Embryonic facial prominence (tissue), 1 donor: ENCODE data around the gene UBXN7.
"Not testable (repeated sequence)": the region's sequence is repeated elsewhere in the genome, so short reads cannot be mapped to it uniquely, and the experiment has no call there.

ENCODE experiments used
- DNase-seq: peaks from one replicate; pipeline ENCODE4 v3.0.0-alpha.2; 2016; ENCODE audit errors: extremely low spot score

Gene UBXN7

DNA sequence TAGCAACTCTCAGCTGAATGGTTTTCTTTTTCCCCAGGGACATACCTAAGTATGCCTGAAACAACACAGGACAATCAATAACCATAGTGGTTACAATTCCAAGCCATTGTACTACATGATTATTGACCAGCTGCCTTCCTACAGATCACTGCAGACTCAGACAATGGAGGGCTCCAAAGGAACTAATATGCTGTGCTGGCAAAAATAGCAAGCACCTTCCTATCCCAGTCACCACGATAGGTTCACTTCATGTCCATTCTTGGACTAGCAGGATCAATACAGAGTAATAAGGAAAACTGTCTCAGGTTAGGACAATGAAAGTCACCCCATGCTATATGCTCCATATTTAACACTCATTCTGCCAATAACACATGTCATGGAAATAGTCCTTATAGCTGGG, 76.6 kb downstream of the UBXN7 start:
- no peak for DNase-seq

DNA sequence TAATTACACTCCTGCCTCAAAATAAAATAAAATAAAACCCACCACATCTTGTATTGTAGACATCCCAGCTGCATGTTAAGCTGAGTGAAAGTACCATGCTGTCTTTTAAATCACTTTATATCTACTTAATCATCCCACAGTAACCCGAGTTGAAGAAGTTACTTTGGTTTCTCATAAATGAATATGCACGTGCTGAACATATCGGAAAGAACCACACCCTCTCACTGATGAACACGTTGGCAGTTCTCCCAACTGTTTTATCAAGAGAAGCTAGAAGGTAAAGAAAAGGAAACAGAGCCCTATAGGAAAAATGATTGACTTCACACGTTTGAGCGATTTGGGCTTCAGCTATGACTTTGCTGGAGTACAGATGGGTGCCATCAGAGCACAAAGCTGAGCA, 78.1 kb downstream of the UBXN7 start:
- DNase-seq = no peak

DNA sequence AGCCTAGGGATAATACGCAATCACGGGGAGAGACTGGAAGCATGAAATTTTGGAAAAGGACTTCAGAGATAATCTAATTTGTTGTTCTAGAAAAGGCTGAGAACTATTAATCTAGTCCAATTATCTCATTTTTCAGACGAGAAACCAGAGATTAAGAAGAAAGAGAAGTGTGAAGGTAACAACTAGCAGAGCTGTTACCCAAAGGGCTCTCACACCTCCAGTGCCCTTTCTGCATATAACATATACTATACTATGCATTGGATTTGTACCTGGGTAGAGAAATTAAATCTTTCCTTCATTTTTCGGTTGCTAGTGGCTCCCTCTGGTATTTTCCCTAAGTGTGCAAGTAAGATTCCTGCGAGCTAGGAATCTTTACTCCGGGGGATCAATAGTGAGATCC, 80.7 kb downstream of the UBXN7 start:
- DNase-seq = no peak

DNA sequence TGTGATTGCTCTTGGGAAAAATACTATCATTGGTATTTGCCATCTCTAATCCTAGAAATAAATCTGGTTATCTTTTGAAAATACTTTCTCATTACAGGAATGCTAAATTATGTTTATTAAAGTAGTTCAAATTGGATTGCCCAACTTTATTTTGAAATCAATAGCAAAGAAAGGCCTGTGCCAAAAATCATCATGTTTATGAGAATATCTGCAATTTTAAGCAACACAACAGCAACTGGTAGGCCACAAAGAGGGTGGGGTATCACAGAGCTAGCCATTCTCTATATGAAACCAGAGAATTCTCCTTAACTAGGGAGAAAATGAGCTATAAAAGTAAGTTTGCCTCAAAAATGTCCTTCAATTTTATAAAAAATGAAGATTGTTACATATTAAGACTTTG, 82.2 kb downstream of the UBXN7 start:
- no peak for DNase-seq

DNA sequence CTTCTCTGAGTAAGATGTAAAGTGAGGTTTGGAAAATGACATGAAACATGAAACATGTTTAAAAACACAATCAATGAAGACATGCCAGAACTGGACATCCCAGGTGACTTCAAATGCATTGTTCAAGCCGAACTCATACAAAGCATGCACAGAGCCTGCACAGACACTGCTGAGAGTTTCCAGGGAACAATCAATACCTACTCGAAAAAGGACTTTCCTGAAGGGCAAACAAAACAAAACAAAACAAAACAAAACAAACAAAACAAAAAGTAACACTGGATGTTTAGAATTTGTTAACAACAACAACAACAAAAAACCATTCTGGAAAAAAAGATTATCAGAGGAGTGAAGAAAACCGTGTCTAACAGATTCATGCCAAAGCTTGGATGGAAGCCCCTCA, 83.5 kb downstream of the UBXN7 start:
- DNase-seq = no peak

DNA sequence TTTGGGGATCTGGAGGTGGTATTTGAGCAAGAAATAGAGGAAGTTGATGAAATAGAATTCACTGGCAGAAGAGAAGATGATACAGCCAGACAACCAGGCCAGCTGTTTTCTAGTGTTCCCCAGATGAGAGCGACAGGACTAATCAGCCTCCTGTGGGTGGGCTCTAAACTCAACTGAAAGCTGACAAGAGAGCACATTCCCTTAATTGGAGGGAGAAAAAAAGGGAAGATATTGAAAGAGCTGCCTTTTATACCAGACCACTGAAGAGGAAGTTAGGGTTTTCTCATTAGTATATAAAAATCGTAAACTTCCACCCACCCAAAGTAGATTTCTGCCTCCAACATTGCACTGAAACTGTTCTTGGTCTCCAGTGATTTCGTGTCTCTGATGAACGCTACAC, 87.6 kb downstream of the UBXN7 start:
- no peak for DNase-seq

DNA sequence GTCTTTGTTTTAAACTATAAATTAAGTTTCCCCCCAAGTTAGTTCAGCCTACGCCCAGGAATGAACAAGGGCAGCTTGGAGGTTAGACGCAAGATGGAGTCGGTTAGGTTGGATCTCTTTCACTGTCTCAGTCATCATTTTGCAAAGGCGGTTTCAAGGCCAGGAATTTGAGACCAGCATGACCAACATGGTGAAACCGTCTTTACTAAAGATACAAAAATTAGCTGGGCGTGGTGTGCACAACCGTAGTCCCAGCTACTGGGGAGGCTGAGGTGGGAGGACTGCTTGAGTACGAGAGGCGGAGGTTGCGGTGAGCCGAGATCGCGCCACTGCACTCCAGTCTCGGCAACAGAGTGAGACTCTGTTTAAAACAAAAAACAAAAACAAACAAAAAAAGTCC, 88.3 kb downstream of the UBXN7 start:
- not testable (repeated sequence) for DNase-seq

DNA sequence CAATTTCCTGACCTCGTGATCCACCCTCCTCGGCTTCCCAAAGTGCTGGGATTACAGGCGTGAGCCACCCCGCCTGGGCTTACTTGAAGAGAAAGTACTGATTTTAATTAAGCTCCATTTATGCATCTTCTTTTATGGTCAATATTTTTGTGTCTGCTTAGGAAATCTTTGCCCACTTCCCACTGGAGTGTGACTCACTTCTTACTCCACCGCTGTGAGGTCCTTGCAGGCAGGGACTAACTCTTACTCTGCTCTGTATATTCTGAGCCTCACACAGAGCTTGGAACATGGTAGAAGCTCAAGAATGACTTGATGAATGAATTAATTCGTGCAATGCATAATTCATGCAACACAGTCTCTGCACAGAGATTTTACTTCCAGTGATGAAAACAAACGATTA, 91.1 kb downstream of the UBXN7 start:
- no peak for DNase-seq

DNA sequence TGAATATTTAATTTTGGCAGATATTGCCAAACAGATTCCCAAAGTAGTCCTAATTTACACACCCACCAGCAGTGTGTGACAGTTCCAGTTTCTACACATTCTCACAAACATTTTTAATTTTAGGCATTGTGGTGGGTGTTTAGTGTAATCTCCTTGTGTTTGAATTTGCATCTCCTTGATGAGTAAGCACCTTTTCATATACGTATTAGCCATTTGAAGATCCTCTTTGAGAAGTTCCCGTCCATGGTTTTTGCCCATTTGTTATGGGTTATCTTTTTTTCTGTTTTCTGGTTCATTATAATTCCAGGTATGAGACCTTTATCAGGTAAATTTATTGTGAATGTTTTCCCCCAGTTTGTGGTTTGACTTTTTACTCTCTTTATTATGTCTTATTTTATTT, 91.8 kb downstream of the UBXN7 start:
- no peak for DNase-seq

DNA sequence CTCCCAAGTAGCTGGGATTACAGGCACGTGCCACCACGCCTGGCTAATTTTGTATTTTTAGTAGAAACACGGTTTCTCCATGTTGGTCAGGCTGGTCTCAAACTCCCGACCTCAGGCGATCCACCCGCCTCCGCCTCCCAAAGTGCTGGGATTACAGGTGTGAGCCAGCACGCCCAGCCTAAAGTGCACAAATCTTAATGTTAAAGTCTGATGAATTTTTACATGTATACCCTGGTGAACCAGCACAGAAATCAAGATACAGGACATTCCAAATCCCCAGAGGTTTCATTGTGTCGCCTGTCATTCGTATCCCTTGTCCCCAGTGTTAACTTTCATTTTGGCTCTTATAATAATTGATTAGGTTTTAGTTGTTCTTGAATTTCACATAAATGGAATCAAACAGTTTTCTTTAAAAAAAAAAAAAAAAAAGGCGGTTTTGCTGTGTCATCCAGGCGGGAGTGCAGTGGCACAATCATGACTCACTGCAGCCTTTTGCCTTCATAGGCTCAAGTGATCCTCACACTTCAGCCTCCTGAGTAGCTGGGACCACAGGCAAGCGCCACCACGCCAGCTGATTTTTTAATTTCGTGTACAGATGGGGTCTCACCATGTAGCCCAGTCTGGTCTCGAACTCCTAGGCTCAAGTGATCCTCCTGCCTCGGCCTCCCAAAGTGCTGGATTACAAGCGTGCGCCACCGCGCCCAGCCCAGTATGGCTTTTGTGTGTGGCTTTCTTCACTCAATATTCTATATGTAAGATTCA, 92.6 kb downstream of the UBXN7 start:
- DNase-seq = no peak

DNA sequence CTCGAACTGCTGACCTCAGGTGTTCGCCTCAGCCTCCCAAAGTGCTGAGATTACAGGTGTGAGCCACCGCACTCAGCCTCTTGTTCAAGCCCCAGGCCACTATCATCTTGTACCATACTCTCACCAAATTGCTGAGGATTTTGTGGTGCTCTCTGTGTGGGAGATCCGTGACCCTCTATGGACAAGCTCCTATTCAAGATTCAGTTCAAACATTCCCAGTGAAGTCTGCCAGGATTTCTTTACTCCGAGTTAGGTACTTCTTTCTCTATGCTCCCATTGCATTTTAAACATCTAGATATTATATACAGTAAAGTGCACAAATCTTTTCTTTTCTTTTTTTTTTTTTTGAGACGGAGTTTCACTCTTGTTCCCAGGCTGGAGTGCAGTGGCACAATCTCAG, 93.2 kb downstream of the UBXN7 start:
- no peak for DNase-seq

DNA sequence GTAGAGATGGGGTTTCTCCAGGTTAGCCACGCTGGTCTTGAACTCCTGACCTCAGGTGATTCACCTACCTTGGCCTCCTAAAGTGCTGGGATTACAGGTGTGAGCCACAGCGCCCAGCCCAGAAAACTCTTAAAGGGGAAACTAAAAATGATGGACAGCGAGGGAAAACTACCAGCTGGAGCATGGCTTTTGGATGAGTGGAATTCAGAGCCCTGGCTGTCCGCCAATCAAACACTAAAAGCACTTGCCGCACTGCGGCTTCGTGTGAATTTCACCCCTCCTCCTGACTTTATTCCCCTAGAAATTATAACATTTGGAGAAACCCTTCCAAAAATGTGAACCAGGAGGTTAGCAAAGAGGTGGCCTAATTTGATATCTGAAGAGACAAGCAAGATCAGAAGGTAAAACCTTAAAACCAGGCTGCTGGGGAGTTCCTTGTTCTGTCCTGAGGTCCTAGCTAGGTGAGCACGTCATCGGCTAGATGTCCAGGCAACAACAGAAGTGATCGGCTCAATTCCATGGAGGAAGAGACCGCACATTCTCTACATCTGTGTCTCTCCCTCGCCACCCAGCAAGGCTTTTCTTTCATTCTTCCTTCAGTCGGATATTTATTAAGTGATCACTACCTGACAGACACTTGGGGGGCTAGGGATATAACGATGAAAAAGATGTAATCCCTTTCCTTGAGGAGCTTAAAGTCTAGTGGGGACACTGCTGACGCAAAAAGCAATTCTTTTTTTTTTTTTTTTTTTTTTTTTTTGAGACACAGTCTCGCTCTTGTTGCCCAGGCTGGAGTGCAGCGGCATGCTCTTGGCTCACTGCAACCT, 95.7 kb downstream of the UBXN7 start:
- DNase-seq = no peak

DNA sequence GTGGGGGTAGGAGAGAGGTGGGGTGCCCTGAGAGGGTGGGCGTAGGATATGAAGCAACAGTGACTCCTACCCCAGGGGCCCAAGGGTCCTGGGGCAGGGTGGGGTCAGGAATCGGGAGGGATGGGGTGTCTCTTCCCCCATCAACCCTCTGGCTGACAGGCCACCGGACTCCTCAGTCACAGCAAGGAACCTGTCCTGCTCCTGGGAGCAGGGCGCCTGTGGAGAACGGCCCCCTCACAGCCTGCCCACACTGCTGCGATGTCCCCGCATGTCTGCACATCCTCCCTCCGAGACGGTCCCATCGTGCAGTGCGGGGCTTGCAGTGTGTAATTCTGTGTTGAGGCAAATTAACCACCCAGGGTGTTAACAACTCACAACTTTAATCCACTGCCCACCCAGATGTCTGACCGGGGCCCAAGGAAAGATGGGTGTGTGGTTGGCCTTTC, 96.7 kb downstream of the UBXN7 start:
- DNase-seq = no peak

DNA sequence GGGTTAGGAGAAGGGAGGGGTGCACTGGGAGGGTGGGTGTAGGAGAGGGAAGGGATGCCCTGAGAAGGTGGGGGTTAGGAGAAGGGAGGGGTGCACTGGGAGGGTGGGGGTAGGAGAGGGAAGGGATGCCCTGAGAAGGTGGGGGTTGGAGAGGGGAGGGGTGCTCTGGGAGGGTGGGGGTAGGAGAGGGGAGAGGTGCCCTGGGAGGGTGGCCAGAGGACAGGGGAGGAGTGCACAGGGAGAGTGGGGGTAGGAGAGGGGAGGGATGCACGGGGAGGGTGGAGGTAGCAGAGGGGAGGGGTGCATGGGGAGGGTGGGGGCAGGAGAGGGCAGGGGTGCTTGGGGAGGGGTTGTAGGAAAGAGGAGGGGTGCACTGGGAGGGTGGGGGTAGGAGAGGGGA, 97.2 kb downstream of the UBXN7 start:
- DNase-seq = no peak

DNA sequence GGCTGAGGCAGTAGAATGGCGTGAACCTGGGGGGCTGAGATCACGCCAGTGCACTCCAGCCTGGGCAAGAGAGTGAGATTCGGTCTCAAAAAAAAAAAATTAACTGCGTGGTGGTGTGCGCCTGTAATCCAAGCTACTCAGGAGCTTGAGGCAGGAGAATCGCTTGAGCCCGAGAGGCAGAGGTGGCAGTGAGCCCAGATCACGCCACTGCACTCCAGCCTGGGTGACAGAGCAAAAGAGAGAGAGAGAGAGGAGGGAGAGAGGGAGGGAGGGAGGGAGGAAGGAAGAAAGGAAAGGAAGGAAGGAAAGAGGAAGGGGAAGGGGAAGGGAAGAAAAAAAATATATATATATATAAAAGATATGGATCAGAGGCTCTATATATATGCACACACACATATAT, 100.1 kb downstream of the UBXN7 start:
- no peak for DNase-seq

DNA sequence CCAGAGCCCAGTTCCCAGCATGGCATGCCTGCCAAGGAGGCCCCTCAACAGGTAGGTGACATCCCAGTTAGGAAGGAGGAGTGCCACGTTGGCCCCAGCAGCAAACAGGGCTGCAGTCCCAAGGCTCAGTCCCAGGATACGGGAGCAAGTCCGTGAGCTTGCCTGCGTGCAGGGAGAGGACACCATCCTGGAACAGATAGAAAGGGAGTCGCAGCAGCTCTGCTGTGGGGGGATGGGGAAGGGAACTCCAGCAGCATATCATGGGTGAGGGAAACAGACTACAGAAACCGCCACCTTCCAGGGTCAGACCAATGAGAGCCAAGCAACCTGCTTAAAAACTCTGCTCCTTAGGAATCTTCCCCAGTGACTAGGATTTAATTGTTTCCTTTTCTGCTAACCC, 104.8 kb downstream of the UBXN7 start:
- DNase-seq = no peak

DNA sequence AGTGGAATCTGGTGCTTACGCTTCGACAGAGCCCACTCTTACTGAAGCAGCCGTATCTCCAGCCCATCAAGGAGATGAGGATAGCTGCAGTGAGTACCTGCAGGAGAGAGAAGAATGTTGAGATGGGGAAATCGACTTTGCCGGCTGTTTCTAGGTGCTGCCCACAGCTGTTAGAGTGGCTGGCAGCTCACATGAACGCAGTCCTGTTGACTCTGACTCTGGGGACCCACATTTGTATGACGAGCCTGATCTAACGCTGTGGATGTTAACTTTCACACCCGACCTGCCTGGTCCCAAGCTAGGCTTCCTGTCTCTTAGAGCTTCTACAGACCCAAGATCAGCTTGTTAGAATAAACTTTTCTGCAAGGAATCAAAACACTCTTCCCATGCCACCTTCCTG, 105.3 kb downstream of the UBXN7 start:
- no peak for DNase-seq

DNA sequence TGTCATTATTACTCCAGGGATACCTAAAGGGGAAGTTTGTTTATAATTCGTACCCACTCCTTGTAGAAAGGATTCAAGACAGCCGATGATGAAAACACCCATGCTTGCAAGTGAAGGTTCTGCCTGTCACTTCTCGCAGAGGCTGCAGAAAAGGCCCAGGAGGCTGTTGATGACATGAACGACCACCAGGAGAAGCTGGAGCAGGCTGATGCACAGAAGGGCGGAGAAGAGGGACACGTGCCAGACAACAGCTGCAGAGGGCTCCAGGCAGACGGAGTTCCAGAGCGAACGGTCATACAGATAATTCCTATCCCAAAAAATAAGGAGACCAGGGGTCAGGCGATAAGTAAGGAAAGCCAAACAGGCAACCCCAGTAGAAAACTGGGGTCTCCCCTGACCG, 108.5 kb downstream of the UBXN7 start:
- no peak for DNase-seq

DNA sequence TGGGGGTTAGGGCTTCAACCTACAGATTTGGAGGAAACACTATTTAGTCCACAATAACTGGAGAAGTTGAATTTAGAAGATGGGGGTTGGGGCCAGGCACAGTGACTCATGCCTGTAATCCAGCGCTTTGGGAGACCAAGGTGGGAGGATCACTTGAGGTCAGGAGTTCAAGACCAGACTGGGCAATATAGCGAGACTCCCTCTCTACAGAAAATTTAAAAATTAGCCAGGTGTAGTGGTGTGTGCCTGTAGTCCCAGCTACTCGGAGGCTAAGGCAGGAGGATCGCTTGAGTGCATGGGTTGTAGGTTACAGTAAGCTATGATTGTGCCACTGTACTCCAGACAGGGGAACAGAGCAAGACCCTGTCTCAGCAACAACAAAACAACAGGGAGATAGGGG, 109.2 kb downstream of the UBXN7 start:
- no peak for DNase-seq

DNA sequence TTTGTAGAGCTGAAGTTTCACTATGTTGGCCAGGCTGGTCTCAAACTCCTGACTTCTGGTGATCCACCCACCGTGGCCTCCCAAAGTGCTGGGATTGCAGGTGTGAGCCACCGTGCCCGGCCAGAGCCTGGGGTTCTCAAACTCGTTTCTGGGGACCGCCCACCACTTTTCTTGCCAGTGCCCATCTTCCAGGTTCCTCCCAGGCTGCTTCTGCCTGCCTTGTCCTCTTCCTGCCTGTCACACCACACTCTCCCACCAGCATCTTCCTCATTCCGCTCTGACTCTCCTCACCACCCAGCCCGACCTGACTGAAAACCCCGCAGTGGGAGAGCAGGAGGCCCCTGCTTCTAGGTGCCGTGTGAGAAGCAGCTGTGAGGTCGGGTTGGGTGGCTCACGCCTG, 111.1 kb downstream of the UBXN7 start:
- no peak for DNase-seq

DNA sequence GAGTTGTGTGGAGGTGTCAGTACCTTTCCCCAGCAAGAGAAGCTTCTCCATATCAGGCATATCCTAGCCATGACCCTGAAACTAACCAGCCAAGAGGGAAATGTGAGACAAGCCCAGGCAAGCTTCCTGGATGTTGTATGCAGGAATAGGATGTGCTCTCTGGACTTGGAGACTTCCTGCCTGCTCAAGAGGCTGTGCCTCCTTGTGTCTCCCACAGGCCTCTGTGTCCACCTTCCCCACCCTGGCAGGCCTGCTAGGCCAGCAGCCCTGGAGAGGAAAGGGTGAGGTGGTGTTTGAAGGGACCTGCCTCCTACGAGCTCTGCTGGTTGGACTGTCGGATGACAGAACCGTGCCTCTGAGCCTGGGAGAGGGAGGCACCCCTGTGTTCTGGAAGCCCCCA, 112.1 kb downstream of the UBXN7 start:
- no peak for DNase-seq

DNA sequence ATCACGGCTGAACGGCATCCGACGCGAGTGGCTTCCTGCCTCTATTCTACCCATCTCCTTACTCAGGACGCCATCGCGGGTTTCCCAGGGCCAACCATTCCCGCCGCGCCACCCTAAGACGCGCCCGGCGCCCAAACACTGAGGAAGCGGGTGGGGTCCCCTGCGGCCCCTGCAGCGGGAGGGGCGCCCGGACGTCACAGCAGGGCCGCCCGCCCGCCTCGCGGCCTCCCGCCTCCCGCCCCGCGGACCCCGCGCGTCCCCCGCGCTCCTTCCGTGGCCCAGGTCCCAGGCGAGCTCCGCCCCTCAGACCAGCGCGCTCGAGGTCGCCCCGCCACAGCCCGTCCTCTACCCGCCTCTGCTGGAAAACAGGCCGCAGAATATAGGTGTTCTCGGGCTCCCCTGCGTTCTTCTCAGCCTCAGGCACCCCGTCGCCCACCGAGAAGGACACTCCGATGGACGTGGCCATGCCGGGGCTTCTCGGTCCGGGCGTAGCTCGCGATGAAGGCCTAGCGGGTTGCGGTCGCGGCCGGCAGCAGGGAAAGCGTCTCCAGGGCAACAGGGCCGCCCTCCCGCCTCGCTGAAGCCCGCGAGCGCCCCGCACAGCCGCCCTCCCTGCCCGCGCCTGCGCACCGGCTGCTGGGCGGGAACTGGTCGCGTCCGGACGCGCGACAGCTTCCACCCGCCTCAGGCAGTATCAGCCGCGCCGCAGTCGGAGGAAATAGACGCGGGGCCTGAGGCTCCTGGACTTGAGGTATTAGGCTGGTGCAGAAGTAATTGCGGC, 114.3 kb downstream of the UBXN7 start, which contains the start of gene DYNLT2B:
TSS of gene DYNLT2B (minus strand) at position 554 of the 781 bp plus-strand sequence. CDS start at position 466, 88 bp downstream.
- peak; percentile 86 for DNase-seq
